ENCODE measurements around the gene SPTBN1. TPM values are rescaled to one million over a fixed set of nuclear protein-coding genes. Genes with fewer than 3 reads are reported as not detected.

SPTBN1 gene
- total and polyA plus RNA-seq, 2 of the 4 experiments (the other 2 are of a cell fraction), result 49.1 to 241 TPM

GRCh38 chr2:54417577-54417976, 38.5 kb upstream of the SPTBN1 start:
- H4K5ac ChIP-seq (ENCODE audit: low read depth, low read length), result no peak overlapping the region
- BruUV-seq (replicated peaks), result no TSS peak
- no peaks in the 10 kb centered on the region for H4K20me1 ChIP-seq (ENCODE audit: insufficient read depth, low read length)
- no peaks in the 10 kb centered on the region for H3K27me3 ChIP-seq (ENCODE audit: control insufficient read depth, insufficient read depth, low read length)
- no peak overlapping the region for H2BK5ac ChIP-seq (ENCODE audit: low read depth, low read length, poor library complexity, severe bottlenecking)
- CTCF ChIA-PET, result interaction anchor here (0.6 kb wide), 1 partner anchor 9 kb away, joined by 5 read pairs; no protein-coding TSS in a partner anchor
- intact Hi-C loops (cut with micrococcal nuclease), result loop anchor here (5.0 kb wide), 1 partner anchor 65 kb away; no protein-coding TSS in a partner anchor
- no peak overlapping the region for H2BK20ac ChIP-seq (ENCODE audit: low read depth, low read length)
- no peaks in the 10 kb centered on the region for H3K9me3 ChIP-seq (ENCODE audit: control insufficient read depth, insufficient read depth, low read length)
- H3K4ac ChIP-seq (ENCODE audit: low read depth, low read length), result no peak overlapping the region
- DNase-seq (no peak), ATAC-seq (ENCODE audit: low read depth) (no peak)
- H3K4me2 ChIP-seq (ENCODE audit: low read depth, low read length), result no peak overlapping the region
- no peak overlapping the region for H3K14ac ChIP-seq (replicated peaks; ENCODE audit: low read depth, low read length)
- H2AK5ac ChIP-seq (ENCODE audit: low read depth, low read length), result no peak overlapping the region
- no peak for TF ChIP-seq RAD21 (IDR thresholded peaks at IDR 0.05; ENCODE audit: low read length)
- TF ChIP-seq MXI1 (IDR thresholded peaks at IDR 0.05; ENCODE audit: borderline replicate concordance, low read depth, low read length), result no peak
- no peak for TF ChIP-seq POLR2A (IDR thresholded peaks at IDR 0.05; ENCODE audit: low read depth, low read length)
- no peak for TF ChIP-seq FOS (IDR thresholded peaks at IDR 0.05; ENCODE audit: low read depth, low read length)
- TF ChIP-seq RCOR1 (IDR thresholded peaks at IDR 0.05; ENCODE audit: insufficient replicate concordance, low read length), result no peak
- no peak for TF ChIP-seq BHLHE40 (IDR thresholded peaks at IDR 0.05; ENCODE audit: low read depth, low read length)
- TF ChIP-seq SMC3 (IDR thresholded peaks at IDR 0.05; ENCODE audit: low read depth, low read length), result no peak
- TF ChIP-seq MAFK (IDR thresholded peaks at IDR 0.05; ENCODE audit: low read depth, low read length), result no peak
- TF ChIP-seq USF2 (IDR thresholded peaks at IDR 0.05; ENCODE audit: low read depth, low read length), result no peak
- no peak for TF ChIP-seq ELK1 (IDR thresholded peaks at IDR 0.05; ENCODE audit: borderline replicate concordance, low read depth, low read length)
- no peak for TF ChIP-seq NFE2L2 (IDR thresholded peaks at IDR 0.05; ENCODE audit: low read depth, low read length)
- TF ChIP-seq CTCF (conservative IDR thresholded peaks at IDR 0.05; ENCODE audit: low read depth, low read length), result no peak
- TF ChIP-seq RFX5 (IDR thresholded peaks at IDR 0.05; ENCODE audit: low read depth, low read length), result no peak
- TF ChIP-seq CEBPB (IDR thresholded peaks at IDR 0.05; ENCODE audit: low read depth, low read length), result no peak
- TF ChIP-seq MAZ (IDR thresholded peaks at IDR 0.05; ENCODE audit: borderline replicate concordance, low read depth, low read length), result no peak
- no peak overlapping the region for H4K91ac ChIP-seq (ENCODE audit: insufficient read depth, low read depth, low read length)
- H3K4me1 ChIP-seq (ENCODE audit: control insufficient read depth, insufficient read depth, low read length), result no peaks in the 10 kb centered on the region
- no peak overlapping the region for H2BK120ac ChIP-seq (ENCODE audit: low read depth, low read length)
- H3K27ac ChIP-seq (ENCODE audit: insufficient read depth, low read length), result no peak overlapping the region
- in situ Hi-C loops (cut with MboI; ENCODE audit: low sequenced_read_pairs), result no loop called here
- WGBS, 2 experiments (ENCODE audit: extremely low coverage in 2 of 2, insufficient read length in 1 of 2), result no CpG with 5 or more reads among the region's 2 CpGs
- H3K18ac ChIP-seq (ENCODE audit: low read depth, low read length), result no peak overlapping the region
- no peak overlapping the region for H4K8ac ChIP-seq (ENCODE audit: low read depth in 2 of 2, low read length in 2 of 2)
- POLR2A ChIA-PET (ENCODE audit: unreplicated experiment), result no interaction called here
- no peaks in the 10 kb centered on the region for H3K79me1 ChIP-seq (ENCODE audit: low read depth in 1 of 2, low read length in 2 of 2)
- no peak overlapping the region for H2AK9ac ChIP-seq (replicated peaks; ENCODE audit: low read depth, low read length, poor library complexity)
- no peak overlapping the region for H3K56ac ChIP-seq (ENCODE audit: extremely low read depth, insufficient read depth, low read length)
- H3K23ac ChIP-seq (ENCODE audit: low read depth, low read length), result no peak overlapping the region
- no peak overlapping the region for H2BK15ac ChIP-seq (ENCODE audit: low read depth, low read length)
- H2AFZ ChIP-seq (replicated peaks; ENCODE audit: low read length, poor library complexity), result no peak overlapping the region
- H3K36me3 ChIP-seq (ENCODE audit: control insufficient read depth, insufficient read depth, low read length), result no peaks in the 10 kb centered on the region
- dilution Hi-C loops (cut with HindIII; ENCODE audit: low sequenced_read_pairs, unreplicated experiment), result no loop called here
- peaks cover 5% of the 10 kb centered on the region; the same call in 1 of the 2 replicates for H3K9me1 ChIP-seq (ENCODE audit: insufficient read depth, low read length)
- H3K4me3 ChIP-seq (ENCODE audit: insufficient read depth, low read depth, low read length), result no peak overlapping the region
- H3K9ac ChIP-seq (ENCODE audit: low read depth, low read length), result no peak overlapping the region

Data from IMR-90 (cell line).